Right lobe of liver (tissue), 4 donors: ENCODE data around the gene SLC13A3.

Experiments used
- POLR2A ChIP-seq: fragments of 450-650 bp; IDR thresholded peaks from one replicate; pipeline ENCODE4 v1.6.1; 2017; ENCODE audit warnings: antibody characterized with exemption, mild to moderate bottlenecking
- TF ChIP-seq, protein P1 (sequence below), 4 donors: fragments of 200-600 bp in 3 of 4; fragments of 450-650 bp in 1 of 4; IDR thresholded peaks; one replicate each; pipeline versions ENCODE4 v1.5.1 to v1.8.0; 2016 to 2022; ENCODE audit warnings: antibody characterized with exemption in 4 of 4, mild to moderate bottlenecking in 2 of 4
- donor health status: DM: no; HTN: no; CAD: no.
- donor health status: DM: no; HTN: no; CAD: no.
- donor health status: DM: no; HTN: yes; CAD: no.

GRCh38 chr20:46652699-46653098 is 1.4 kb upstream of the SLC13A3 start:
- TF ChIP-seq POLR2A: no peak
- TF ChIP-seq, protein P1, sequence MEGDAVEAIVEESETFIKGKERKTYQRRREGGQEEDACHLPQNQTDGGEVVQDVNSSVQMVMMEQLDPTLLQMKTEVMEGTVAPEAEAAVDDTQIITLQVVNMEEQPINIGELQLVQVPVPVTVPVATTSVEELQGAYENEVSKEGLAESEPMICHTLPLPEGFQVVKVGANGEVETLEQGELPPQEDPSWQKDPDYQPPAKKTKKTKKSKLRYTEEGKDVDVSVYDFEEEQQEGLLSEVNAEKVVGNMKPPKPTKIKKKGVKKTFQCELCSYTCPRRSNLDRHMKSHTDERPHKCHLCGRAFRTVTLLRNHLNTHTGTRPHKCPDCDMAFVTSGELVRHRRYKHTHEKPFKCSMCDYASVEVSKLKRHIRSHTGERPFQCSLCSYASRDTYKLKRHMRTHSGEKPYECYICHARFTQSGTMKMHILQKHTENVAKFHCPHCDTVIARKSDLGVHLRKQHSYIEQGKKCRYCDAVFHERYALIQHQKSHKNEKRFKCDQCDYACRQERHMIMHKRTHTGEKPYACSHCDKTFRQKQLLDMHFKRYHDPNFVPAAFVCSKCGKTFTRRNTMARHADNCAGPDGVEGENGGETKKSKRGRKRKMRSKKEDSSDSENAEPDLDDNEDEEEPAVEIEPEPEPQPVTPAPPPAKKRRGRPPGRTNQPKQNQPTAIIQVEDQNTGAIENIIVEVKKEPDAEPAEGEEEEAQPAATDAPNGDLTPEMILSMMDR (IDR thresholded peaks at IDR 0.05): no peak
